HG03103 (cell line): ENCODE results near the gene FAXDC2.

ENCODE experiments used
- ATAC-seq: cut with Tn5 transposase; IDR thresholded peaks from one replicate; pipeline ENCODE4 v1.9.1; 2021; ENCODE audit warnings: low read depth; ENCODE audit not compliant: unreplicated experiment

The FAXDC2 gene, protein sequence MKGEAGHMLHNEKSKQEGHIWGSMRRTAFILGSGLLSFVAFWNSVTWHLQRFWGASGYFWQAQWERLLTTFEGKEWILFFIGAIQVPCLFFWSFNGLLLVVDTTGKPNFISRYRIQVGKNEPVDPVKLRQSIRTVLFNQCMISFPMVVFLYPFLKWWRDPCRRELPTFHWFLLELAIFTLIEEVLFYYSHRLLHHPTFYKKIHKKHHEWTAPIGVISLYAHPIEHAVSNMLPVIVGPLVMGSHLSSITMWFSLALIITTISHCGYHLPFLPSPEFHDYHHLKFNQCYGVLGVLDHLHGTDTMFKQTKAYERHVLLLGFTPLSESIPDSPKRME

DNA sequence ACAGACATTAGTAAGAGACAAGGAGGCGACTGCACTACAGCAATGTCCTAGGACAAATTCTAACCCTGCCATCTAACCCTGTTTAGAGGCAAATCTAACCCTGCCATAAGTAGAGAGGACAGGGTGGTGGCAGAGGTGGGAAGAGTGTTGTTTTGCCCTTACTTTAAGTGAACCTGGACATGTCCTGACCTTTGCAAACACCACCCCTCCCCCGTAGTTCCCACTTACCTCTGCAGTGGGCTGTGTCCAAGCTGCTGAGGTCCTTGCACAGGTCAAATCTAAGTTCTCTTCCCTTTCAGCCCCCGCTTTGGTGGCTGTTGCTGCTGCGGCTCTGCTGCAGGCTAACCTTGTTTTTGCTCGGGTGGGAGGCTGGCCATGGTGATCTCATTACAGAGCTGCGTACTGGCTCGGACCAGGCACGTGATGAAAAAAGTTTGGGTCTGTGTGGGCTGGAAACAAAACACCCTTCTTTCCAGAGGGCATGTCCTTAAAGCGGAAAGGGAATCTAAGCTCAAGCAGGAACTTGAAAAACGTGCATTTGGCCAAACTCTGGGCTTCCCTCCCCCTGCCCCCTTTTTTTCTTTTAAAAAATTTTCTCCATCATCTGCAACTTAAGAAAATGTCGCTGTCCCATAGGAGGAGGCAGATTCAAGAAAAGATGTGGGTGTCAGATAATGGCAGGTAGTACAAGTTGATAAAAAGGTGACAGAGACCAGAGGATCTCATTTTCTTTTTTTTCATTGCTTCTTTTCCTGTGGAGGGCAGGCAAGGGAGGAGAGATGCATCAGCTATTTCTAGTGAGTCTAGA lies at the start of gene FAXDC2:
Gene FAXDC2, minus strand, starts transcription at position 349 of the 808 bp plus-strand sequence. CDS start 12,425 bp downstream, outside the sequence.
- no peak for ATAC-seq

DNA sequence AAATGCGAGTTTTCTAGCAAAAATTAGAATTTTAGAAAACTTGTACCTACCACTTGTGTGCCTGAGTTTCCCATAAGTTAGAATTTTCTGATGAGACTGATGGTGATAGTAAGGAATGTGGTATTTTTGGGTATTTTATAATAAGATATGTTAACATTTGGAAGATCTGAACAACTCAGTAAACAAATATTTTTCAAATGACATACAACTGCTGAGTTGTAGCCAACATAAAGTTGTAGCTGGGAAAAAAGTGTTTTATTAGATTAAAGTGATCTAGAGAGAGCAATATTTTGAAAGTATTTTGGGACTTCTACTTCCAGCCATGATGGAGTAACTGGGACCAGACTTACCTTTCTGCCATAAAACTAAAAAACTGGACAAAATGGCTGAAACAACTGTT lies 49.7 kb upstream of the FAXDC2 start:
- no peak for ATAC-seq

DNA sequence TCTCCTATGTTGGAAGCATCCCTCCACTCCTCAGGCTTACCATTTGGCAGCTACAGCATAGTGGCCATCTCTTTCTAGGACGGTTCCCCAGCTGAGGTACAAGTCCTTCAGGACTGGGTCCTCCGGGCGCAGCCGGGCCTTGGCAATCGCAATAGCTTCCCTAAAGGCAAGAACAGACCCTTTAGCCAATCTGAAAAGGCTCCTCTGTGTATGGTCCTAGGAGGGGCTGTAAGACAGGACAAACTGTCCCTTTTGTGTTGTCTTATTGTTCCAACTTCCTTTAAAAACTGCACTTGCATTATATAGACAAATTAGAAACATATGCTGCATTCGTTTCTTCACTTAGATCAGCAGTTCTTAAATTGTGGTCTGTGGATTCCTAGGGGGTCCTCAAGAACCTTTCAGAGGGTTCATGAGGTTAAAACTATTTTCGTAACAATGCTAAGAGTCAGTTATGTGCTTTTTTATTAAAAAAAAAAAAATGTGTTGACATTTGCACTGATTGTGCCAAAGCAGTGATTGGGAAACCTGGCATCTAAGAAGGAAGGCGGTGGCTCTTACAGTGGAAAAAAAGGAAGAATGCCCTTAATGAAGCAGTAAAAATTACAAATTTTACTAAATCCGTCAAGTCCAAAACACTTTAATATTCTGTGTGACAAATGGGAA lies 48.9 kb upstream of the FAXDC2 start:
- no peak for ATAC-seq

DNA sequence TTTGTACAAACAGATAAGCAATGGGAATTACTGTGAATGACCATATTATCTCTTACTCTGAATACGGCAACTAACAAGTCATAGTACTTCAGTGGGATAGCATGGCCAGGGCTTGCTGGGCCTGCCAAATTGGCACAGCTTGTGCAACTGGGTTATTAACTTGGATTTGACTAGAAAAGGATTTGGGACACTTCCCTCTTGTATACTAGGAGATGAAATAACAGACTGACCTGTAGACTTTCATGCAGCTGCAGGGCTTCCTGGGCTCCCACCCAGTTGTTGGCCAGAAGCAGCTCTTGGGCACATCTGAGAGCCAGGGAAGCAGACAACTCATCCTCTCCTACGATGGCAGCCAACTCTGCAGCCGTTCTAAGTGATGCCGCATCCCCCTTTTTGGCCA lies 47.8 kb upstream of the FAXDC2 start:
- ATAC-seq: no peak

DNA sequence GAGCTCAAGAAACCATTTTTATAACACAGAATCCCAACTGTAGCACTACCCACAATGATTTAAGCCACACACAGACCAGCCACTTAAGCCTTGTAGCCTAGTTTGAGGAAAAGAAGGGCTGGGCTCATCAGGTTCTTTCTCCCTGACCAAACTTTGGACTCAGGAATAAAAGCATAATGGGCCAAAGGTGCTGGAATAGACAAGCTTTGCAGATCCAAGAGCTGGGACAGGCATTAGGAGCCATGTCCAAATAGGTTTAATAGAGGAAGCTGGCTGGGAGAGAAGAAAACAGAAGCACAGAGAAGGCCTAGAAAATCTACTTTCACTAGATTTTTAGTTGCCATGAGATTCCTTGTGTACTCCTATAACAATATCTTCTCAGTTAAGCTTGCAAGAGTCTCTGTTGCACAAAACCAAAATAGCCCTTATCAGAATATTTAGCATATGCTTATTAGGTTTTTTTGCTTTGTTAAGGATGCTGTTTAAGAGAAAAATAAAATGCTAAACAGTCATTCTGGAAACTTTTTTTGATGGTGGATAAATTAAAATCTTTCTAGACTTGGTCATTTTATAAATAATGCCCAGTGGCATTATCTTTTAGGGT lies 46.3 kb upstream of the FAXDC2 start:
- ATAC-seq: no peak

DNA sequence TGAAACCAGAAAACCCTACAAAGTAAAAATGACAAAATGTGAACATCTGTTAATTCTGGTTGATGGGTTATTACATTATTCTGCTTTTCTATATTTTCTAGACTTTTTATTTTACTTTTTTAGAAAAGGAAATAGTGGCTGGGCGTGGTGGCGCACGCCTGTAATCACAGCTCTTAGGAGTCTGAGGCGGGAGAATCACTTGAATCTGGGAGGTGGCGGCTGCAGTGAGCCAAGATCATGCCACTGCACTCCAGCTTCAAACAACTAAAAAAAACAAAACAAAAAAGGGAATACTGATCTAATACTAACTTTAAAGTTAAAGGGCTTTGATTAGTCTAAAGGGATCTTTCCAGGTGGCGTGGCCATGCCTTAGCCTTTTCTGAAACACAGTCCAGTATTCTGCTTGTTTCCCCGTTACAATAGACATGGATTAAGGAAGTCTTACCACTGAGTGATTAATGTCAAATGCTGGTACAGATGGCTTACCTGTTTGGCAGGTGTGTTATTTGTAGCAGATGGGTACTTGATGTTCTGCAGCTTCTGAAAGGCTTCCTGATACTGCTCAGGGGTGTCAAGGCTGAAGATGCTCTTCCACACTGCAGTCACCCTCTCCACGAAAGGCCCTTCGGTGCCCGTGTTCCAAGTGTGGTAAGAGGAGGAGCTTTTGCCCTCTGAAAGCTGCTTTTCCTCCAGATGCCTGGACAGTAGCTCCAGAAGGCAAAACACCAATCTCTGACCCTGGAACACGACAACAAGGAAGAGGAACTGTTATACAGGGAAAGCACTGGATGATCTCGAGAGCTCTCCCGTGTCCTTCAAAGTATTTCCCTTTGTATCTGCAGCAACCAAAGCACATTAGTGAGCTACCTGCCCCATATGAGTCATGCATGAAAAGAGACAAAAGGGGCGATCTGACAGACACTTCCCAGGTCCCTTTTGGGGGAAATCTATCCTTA lies 45.5 kb upstream of the FAXDC2 start:
- no peak for ATAC-seq

DNA sequence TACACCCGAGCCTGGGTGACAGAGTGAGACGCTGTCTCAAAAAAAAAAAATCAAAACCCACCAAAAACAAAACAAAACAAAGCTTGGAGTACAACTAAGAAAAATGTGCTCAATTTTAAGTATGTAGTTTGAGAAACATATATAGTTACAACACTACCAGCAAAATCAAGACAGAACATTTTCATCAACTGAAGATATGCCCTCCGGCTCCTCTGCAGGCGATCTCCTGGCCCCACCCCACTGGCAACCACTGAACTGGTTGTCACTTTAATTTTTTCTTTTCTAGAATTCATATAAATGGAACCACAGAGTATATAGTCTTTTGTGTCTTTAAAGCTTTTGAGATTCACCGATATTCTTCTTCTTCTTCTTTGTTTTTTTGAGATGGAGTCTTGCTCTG lies 43.0 kb upstream of the FAXDC2 start:
- no peak for ATAC-seq

DNA sequence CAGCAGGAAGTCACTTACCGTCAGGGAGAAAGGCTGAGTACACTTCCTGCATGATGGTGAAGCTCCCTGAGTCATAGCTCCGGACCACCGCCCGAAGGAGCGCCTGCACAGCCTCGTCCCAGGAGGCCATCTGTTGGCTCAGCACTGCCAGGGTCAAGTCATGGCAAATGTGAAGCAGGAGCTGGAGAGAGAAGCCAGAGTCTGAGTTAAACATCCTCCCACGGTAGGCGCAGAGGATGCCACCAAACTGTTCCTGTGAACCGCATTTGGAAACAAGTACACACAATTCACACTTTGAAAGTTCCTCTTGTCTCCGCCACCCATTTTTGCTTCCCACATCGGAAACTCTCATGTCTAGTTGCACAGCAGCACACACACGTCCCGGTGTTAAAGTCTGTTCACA lies 42.0 kb upstream of the FAXDC2 start:
- no peak for ATAC-seq

DNA sequence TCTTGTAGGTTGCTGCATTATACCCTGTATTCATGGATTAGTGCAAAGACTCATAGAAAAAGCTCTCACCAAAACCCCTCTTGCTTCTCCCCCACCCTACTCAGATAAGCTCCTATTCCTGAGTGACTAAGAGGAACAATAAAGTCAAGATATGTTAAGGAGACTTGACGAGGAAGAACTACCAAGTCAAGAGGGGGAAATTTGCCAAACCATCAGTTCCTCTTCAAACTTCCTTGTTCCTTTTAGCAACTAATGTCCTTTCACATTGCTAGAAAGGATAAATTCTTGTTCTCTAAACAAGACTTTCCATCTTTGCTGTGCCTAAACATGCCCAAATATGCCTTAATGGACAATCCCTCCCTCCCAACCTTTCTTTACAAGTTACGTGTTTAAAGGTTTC lies 35.0 kb upstream of the FAXDC2 start:
- no peak for ATAC-seq

DNA sequence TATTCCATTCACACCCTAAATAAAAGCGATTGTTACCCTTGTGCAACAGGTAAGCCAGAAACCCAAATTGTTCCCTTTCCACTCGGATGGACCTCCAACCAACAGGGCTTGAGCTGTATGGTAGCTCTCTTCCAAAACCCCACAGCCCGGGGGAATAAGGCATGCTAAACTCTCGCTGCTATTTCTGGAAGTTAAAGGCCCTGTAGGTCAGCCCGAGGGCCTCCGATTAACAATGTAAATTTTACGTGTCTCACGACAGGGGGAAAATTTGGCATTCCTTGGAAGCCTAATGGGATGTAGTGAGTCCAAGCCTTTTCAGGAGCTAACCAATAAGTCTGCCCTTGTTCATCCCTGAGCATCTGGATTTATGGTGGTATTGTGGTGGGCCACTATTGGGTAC lies 34.0 kb upstream of the FAXDC2 start:
- ATAC-seq: no peak

DNA sequence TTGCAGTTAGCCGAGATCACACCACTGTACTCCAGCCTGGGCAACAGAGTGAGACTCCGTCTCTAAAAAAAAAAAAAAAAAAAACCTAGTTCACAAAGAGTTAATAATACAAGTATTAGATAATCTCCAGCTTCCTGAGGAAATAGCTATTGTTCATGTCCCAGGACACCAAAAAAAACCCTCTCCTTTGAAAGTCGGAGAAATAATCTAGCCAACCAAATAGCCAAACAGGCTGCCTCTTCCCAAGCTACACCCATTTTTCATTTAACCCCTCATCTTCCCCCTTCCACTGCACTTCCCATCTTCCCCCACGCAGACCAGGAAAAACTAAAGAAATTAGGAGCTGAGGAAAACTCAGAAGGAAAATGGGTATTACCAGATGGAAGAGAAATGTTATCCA lies 31.6 kb upstream of the FAXDC2 start:
- no peak for ATAC-seq

DNA sequence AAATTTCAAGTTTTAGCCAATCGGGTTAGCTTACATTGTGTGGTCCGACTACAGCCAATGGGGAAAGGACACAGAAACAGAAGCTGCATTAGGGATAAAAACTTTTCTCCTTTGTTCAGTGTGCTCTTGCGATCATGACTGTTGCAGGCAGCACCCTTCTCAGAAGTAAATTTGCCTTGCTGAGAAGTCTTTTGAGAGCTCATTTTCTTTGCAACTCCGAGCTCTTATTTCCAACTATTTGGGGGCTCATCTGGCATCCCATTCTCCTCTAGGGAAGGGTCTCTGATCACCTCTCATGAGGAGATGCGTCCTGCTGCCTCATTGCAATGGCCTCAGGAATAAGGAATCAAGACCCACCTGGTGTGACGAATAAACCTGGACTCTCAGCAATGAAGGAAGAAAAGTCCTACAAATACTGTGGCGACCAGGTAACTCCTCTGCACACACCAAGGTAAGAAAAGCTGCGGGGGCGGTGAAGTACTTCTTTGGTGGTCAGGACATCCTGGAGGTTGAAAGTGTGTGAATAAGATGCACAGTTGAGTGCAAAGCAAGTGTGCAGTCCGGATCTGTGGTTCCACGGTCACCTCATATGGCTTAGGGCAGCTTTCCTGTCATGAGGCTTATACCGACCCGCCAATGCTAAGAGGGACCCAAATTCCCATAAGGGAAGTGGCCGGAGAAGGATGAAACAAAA lies 28.4 kb upstream of the FAXDC2 start:
- no peak for ATAC-seq

DNA sequence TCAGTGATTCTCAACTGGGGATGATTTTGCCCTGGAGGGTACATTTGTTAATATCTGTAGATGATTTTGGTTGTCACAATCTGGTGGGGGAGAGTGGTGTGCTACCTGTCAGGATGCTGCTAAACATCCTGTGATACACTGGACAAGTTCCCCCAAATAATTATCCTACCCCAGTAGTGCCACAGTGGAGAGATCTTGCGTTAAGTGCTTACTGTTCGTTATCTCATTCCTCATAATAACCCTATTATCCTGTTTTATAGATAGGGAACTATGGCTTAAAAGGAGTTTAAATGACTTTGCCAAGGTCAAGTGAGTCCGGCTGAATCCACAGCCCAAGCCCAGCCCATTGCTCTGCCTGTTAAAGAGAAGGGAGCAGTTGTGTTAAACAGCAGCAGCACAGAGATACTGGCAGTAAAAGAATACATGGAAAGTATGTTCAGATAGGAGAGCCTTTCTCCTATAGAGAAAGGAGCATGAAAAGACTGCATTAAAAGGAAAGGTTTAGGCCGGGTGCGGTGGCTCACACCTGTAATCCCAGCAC lies 23.5 kb upstream of the FAXDC2 start:
- no peak for ATAC-seq

DNA sequence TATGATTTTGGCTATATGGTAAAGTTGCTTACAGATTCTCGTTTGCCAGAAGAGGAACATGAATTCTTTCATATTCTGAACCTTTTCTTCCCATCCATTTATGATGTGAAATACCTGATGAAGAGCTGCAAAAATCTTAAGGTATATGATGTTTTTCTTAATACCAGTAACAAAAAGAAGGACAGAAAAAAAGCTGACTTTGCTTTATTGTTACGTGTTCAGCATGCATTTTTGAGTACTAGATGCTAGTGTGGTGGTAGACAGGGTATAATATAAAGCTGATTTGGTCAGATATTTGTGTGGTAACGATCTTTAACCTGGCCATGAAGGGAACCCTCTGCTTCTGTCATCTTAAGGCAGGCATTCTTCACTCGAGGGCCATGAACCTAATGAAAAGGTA lies 21.3 kb upstream of the FAXDC2 start:
- ATAC-seq: no peak

DNA sequence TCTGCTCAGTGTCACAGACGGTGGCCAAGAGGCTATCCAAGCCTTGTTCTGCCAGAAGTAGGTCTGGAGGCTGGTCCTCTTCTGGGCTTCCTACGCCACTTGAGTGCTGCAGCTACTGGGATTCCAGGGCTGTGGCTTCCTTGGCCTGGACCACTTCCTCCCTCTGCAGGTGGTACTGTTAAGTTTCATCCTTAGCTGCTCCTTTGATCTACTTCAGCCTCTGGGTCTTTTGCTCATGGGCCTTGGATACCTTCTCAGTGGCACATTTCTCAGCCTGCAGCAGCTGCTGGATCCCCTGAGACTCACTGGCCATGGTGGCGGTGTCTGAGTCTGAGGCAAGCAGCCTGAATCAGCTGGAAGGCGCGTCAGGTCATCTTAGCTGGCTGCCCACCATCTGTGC lies 18.3 kb upstream of the FAXDC2 start:
- ATAC-seq: no peak

DNA sequence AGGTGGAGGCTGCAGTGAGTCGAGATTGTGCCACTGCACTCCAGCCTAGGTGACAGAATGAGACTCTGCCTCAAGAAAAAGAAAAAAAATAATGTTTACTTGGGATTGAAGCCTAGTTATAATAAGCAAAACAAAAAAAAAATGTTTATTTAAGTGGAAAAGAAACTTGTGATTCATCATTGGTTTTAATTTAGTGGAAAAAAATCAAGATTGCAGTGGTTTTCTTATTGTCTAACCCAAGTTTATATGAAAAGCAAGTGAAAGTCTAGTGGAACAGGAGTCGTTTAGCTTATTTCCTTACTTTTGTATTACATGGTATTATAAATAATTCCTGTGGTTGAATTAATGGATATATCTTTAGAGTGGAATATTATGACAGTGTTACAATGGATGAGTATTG lies 16.4 kb upstream of the FAXDC2 start:
- no peak for ATAC-seq

DNA sequence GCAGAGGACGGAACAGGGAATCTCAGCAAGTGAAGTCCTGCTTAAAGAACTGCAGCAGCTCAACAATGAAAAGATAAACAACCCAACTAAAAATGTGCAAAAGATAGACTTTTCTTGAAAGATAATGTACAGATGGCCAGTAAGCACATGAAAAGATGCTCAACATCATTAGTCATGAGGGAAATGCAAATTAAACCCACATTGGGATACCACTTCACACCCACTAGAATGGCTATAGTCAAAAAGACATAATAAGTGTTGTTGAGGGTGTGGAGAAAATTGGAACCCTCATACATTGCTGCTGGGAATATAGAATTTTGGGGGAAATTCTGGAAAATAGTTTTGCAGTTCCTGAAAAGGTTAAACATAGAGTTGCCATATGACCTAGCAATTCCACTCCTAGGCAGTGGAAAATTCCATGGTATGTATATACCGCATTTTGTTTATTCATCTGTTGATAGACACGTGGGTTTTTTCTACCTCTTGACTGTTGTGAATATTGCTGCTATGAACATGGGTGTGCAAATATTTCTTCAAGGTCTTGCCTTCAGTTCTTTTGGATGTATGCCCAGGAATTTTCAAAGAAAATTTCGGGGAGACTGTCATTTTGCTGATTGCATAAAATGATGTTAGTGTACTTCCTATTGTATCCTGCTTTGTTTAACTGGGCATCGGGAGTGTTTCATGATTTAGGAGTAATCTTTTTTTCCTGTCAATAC lies 15.2 kb upstream of the FAXDC2 start:
- ATAC-seq: no peak

DNA sequence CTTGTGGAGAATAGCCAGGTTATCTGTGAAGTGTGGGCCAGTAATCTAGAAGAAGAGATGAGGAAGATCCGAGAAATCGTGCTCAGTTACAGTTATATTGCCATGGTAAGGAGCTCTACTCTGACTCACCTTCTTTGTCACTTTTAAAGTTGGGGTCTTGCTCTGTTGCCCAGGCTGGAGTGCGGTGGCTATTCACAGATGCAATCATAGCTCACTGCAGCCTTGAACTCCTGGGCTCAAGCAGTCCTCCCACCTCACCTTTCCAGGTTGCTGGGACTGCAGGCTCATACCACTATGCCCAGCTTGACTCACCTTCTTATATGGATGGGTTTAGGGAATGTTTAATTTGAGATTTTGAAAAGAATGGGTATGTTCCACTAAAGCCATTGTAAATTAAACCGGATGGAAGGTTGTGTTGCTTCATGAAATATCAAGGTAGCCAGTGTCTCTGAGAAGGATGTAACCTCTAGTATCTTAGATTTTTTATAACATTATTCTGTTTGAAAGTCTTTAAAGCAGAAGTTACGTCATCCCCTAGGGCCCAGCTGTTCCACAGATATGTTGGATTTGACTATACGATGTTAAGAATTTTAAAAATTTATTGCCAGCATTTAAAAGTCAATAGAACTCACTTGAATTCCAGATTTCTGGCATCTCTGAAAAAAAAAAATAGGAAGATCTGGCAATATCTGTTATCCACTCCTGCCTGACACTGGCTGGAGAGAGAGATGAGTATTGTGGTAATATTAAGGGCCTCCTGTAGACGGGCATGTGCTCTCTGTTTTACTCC lies 13.1 kb upstream of the FAXDC2 start:
- ATAC-seq: no peak
